ENCODE measurements around the gene C2CD2.

The C2CD2 gene

DNA sequence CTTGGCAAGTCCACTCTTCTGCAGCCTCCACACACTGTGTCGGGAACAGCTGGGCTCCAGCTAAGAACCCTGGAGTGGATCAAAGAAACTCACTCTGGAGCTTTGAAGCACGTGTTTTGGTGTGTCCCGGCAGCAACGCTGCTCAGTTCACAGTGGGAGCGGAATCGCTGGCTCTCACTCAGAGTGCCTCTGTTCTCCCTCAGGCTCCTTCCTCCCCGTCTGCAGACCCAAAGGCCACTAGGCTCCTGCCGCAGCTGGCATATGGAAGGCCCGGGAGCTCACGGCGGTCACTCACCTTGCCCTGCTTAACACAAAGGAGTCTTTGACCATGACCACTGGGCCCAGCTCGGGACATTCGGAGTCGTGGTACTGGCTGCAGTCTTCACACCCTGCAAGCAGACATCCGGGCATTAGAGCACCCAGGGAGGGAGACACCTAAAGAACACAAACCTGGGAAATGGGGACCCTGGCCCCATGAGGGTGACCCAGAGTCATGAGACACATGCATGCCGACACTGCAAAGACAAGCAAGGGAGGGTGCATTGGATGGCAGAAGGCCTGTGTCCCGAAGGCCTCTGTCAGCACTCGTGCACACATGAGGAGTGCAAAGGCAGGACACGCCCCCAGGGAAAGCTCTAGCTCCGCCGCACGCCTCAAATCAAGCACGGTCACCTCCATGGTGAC is 94.4 kb downstream of the C2CD2 start:
- no peak for DNase-seq

DNA sequence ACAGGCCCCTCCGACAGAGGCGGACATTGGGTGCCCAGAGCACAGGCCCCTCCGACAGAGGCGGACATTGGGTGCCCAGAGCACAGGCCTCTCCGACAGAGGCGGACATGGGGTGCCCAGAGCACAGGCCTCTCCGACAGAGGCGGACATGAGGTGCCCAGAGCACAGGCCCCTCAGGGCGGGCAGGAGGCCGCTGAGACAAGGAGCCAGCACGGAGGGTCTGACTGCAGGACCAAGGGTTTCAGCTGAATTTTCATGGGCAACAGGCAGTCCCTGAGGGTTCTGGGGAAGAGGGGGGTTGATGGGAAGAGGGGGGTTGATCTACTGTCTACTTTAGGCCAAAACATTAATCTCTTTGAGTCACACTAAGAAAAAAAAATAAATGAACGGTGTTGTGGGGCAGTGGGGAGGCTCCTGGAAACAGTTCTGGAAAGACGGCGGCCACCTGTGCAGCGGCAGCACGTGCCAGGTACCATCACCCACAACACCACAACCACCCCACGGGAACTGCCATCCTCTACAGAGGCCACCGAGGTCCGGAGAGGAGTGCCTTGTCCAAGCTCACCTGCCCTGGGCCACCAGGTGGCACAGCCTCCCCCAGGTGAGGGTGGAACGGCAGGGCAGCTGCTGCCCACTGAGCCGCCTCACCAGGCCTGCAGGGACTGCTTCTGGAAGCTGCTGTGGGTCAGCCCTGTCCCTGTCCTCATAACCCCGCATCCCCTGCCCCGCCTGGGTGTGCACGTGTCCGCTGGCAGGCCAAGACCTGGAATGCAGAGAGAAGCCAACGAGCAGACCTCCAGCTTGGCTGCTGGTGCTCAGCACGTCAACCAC is 95.1 kb downstream of the C2CD2 start:
- DNase-seq, result no peak

DNA sequence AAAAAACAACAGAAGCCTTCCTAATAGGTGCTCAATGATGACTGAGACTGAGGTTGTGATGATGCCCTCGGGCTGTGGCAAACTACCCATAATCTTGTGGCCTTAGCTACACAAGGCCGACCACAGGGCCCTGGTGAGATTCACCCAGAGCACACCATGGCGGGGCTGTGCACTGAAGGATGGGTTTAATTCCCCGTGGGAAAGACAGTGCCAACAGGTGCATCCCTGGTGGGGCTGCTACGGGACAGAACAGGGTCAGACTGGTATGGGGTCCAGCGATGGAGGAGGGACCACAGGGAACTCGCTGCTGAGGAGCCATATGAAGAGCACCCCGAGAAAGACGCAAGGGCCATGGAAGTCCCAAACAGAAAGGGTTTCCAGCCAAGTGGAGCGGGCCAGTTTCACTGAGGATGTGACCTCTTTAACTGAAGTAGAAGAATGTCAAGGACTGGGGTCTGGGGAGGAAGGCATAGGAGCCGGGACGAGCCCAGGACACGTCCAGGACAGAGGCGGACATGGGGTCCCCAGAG is 96.0 kb downstream of the C2CD2 start:
- no peak for DNase-seq

GRCh38 chr21:41856572-41856971 is 97.2 kb downstream of the C2CD2 start:
- no peak for DNase-seq

DNA sequence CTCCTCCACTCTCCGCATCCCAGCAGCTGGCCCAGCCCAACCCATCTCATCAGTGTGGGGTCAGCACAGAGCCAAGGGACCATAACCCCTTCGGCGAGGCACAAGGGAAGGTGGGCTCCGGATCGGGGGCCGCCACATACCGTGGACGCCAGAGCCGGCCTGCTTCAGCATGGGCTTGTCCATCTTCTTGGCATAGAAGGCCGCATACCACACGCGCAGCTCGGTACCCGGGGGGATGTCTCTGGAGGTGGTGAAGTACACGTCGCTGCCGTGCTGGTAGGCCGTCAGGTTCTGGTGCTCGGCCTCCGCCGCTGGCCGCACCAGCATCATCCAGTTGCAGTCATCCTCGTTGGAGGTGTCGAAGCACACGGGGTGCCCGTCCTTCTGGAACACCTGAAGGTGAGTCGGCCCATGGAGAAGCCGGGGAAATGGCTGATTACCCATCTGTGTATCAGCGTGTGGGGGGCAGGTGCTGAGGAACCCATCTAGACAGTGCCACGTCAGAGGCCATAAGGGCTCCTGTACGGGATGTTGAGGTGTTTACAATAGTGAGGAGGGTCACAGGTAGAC is 99.3 kb downstream of the C2CD2 start:
- DNase-seq, result no peak

DNA sequence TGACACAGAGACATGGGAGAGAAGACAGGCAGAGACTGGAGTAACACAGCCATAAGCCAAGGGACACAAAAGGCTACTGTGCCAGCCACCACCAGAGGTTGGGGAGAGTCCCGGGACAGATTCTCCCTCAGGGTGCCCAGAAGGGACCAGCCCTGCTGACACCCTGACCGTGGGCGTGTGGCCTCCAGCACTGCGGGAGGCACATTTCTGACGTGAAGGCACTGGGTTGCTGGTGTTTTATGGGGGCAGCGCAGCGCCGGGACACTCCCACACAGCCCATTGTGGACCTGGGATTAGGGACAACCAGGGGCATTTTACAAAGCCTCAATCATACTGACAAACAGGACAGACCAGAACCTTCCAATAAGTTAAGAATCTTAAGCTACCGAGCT is 100.9 kb downstream of the C2CD2 start:
- no peak for DNase-seq

GRCh38 chr21:41852151-41852928 is 101.5 kb downstream of the C2CD2 start:
- no peak for DNase-seq

DNA sequence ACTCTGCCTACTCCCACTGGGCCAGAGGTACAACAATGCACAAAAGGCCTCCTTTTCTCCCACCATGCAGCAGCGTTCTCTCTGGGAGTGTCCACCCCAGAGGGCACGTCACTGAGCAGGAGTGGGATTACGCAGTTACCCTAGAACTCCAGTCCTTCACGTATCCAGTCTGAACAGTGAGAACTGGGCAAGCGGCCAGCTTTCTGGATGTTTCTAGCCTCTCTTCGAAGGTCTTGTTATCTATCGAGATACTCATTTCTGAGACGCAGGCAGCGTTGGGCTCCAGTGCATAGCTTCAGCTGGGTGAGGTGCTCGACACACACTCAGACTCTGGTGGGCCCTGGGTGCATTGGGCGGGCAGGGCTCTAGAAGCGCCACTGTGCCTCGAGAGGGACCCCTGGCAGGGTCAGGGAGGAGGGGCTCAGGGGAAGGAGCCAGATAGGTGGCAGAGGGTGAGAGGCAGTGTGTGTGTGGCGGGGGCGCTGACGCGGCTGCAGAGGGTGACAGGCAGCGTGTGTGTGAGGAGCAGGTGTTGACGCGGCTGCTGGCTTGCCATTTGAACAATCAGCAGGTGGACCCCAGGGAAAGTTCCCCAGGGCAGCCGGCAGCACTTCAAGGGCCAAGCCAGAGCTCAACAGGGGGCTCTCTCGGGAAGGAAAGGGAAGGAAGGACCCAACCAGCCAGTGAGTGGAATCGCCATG is 102.6 kb downstream of the C2CD2 start:
- DNase-seq, result no peak

DNA sequence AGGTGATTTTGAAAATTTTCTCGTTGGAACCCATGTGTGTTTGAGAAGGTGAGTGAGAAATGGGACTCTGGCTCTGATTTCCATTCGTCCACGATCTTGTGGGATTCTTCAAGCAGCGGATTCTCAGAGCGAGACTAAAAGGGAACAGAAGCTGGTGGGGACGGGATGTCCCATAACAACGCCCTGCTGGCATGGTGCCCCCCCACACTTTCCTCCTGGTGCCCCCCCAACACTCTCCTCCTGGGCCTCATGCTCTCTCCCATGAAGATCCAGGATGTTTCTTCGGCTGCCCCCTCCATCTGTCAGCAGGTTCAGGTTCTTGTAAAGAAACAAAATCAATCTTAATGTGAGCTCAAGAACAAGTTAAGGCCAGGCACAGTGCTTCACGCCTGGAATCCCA is 103.7 kb downstream of the C2CD2 start:
- DNase-seq, result no peak

DNA sequence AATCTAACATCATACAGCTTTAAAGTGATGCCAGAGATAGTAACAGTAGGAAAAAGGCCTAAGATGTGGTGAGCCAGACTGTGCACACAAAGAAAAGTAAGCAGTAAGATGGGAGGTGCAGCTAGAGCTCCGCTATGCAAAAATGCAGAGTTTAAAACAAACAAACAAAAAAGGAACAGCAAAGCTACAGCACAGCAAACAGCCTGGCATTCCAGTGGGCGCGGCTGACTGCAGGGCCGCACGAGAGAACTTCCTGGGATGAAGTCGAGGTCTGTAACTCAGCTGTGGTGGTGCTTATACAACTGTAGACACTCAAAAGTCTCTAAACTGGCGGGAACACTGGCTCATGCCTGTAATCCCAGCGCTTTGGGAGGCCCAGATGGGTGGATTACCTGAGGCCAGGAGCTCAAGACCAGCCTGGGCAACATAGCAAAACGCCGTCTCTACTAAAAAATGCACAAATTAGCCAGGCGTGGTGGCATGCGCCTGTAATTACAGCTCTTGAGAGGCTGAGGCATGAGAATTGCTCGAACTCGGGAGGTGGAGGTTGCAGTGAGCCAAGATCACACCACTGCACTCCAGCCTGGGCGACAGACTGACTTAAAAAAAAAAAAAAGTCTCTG is 104.7 kb downstream of the C2CD2 start:
- no peak for DNase-seq

DNA sequence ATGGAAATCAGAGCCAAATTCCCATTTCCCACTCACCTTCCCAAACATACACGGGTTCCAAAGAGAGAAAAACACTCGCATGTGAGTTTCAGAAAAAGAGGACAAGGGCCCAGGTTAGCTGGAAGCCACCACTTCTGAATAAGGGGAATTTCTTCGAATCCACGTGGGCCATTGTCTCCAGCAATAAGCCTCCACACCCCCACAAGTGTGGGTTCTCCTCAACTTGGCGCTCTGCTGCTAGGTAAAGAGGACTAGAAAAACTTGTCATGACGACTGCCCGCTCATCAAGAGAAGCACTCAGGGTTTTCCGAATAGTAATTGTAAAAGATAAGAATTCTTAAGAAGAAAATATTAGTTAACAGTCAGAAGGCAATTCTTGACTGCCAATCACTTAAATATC is 105.3 kb downstream of the C2CD2 start:
- DNase-seq, result no peak

DNA sequence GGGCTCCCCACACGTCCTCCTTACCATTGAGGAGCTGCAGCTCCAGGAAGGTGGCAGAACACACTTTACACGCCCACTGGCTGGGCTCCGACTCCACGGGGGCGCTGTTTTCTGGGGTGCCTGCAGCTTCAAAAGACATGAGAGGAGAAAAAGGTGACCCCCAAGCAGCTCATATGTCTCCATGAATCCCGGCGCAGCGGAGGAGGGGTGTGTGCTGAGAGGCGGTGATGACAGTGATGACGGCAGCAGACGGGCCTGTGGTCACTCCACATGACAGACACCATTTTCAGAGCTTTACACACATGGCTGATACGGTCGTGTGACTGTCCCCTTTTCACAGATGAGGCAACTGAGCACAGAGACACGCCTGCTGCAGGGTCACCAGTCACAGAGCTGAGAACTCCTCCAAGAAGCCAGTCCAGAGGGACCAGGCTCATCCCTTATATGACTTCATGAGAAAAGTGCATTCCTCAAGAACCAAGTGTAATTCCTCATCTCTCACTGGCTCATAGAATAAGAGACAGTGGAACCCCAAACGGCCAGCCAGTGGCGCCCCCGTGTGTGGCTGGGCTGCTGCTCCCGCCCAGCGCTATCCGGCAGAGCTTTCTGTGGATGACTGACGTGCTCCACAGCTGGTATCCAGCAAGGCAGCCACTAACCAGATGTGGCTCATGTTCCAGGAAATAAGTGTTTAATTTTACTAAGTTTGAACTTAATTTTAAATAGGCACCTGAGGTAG is 106.6 kb downstream of the C2CD2 start:
- no peak for DNase-seq

- no peak for DNase-seq
Measured at GRCh38 chr21:41846536-41846935, 107.3 kb downstream of the C2CD2 start.

- DNase-seq, result no peak
Measured at GRCh38 chr21:41846033-41846317, 107.8 kb downstream of the C2CD2 start.

DNA sequence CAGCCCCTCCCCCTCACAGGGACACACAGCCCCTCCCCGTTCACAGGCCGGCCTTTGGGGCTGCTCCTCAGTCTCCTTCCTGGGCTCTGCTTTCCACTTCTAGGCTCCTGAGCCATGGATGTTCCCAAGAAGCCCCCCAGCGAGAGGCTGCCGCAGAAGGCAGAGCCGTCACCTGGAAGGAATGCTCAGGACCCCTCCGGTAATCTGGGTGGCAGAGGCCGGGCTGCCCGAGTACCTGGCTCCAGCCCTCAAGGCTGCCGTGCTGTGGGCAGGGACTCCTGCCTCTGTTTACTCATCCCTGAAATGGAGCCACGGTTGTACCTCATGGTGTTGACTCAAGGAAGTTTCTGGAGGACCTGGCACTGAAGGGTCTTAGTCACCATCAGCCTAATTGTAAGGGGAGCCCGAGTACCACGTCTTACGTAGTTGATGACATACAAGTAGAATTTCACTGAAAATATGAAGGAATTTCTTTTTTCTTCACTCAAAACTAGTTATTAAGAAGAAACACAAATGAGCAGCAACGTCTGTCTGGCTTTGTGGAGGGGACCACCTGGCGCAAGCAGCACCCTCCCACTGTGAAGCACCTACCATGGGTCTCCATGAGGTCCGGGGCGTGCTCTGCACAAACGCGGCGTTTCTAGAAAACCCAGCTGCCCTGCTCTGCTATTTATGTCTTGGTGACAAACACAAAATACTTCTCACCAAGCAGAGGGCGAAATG is 108.3 kb downstream of the C2CD2 start:
- no peak for DNase-seq

GRCh38 chr21:41843584-41843983 is 110.2 kb downstream of the C2CD2 start:
- no peak for DNase-seq

DNA sequence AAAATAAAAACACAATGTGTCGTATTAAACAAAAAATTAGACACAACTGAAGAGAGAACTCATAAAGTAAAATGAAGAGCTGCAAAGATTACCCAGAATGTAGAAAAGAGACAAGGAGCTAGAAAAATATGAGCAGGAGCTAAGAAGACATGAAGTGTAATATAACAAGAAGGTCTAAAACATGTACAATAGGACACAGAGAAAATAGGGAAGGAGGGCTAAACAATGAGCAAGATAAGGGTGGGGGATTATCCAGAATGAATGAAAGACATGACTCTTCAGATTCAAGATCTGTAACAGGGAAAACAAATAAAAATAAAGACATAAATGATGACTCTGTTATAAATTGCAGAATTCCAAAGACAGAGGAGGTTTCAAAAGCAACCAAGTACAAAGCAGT is 112.9 kb downstream of the C2CD2 start:
- no peak for DNase-seq

GRCh38 chr21:41839387-41840000 is 114.3 kb downstream of the C2CD2 start:
- no peak for DNase-seq

DNA sequence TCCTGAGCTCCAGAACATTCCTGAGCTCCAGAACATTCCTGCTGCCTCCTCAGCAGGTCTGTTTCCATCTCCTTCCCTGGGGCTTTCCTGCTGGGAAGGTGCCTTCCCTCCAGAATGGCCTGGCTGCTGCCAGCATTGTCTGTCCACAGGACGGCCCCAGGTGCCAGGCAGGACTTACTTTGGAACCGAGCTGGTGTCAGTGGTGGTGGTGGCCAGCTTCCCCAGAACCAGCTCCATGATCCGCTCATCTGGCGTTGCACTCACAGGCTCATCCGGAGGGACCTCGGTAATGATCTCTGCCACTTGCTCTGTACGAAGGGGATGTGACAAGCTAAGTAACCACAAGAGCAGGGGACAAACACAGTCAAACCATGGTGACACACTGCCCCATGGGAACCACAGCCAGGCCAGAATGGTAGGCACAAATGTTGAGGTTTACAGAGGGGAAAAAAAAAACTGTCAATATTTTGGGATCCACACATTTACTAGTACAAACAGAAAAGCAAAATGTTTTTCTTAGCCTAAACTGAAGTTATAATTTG is 116.0 kb downstream of the C2CD2 start:
- no peak for DNase-seq
